Lower lobe of right lung (tissue), 2 donors: Measurements from ENCODE around the gene ITPR1. TPM values are rescaled to one million over a fixed set of nuclear protein-coding genes. Genes with fewer than 3 reads are reported as not detected.
A peak's percentile ranks its signal among the peaks of the same experiment; 100 is the strongest.

Source experiments
- ATAC-seq, 2 donors: fragments of 200-7000 bp; cut with Tn5 transposase; one replicate each; pipeline ENCODE4 v1.9.1; 2020 to 2022; ENCODE audit warnings: mild to moderate bottlenecking in 2 of 2, moderate library complexity in 2 of 2
- DNase-seq: peaks from one replicate; pipeline ENCODE4 v3.0.0-alpha.2; 2020
- H3K27ac ChIP-seq: fragments of 200-600 bp; one replicate; pipeline ENCODE4 v1.8.0; 2022
- H3K27me3 ChIP-seq: fragments of 200-600 bp; one replicate; pipeline ENCODE4 v1.8.0; 2022; ENCODE audit warnings: low read depth
- H3K36me3 ChIP-seq: fragments of 200-600 bp; one replicate; pipeline ENCODE4 v1.8.0; 2022; ENCODE audit warnings: mild to moderate bottlenecking
- H3K4me1 ChIP-seq: fragments of 200-600 bp; one replicate; pipeline ENCODE4 v1.8.0; 2022
- H3K4me3 ChIP-seq: fragments of 200-600 bp; one replicate; pipeline ENCODE4 v1.8.0; 2022; ENCODE audit warnings: mild to moderate bottlenecking
- H3K9me3 ChIP-seq: fragments of 200-600 bp; one replicate; pipeline ENCODE4 v1.8.0; 2022
- intact Hi-C: fragments of 100-400 bp; cut with DNase I; formaldehyde crosslinking; loops from one replicate; pipeline ENCODE4 v1.11.0; 2022
- total RNA-seq: library from RNA; stranded (reverse); fragmentation: NEBNext Ultra II Directional; extraction: Animal tissue kit (Norgen Biotek cat#: 25700); gene quantifications from one replicate; pipeline ENCODE4 v1.2.1, GENCODE V29; 2021
- TF ChIP-seq, protein P1 (sequence below): fragments of 200-600 bp; IDR thresholded peaks from one replicate; pipeline ENCODE4 v1.8.0; 2022; ENCODE audit warnings: antibody characterized with exemption, mild to moderate bottlenecking
- donor health status: DM: no; HTN: yes; CAD: no; lungs with severe emphysema.

The ITPR1 gene
- total RNA-seq, 1 donor from 2014 or later = 69.1 TPM

DNA sequence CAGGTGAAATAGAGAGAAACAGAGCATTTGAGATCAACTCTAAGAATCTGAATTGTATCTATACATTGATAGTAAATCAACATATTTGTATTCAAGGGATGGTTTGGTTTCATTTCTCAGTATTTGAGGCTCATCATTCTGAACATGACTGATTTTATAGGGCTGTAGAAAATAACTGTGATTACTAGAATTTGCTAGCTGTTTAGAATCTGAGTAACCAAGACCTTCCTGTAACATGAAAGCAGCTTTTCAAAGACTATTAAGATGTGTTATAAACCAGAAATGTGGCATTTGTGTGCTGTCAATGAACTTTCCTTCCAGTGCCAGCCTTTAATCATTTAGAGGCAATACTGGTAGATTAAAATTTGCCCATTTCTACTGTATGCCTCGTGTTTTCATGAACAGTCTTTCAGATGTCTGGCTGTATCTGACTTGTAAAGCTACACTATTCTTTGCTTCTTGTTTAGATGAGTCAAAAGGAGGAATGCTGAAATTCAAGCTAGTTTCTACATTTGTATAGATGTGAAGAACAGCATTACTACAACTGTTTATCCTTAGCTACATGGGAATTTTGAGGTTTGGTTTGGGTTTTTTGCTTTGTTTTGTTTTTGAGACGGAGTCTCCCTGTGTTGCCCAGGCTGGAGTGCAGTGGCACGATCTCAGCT lies 348.8 kb downstream of the ITPR1 start:
- ATAC-seq (no peak), DNase-seq (no peak)
- Histone ChIP-seq H3K27me3 (no peaks in the 10 kb centered on the region), H3K4me1 (no peaks in the 10 kb centered on the region), H3K9me3 (no peaks in the 10 kb centered on the region), H3K27ac (no peak overlapping the region), H3K36me3 (peaks cover 13% of the 10 kb centered on the region), H3K4me3 (no peak overlapping the region)
- intact Hi-C loops = no loop called here
- TF ChIP-seq, protein P1, sequence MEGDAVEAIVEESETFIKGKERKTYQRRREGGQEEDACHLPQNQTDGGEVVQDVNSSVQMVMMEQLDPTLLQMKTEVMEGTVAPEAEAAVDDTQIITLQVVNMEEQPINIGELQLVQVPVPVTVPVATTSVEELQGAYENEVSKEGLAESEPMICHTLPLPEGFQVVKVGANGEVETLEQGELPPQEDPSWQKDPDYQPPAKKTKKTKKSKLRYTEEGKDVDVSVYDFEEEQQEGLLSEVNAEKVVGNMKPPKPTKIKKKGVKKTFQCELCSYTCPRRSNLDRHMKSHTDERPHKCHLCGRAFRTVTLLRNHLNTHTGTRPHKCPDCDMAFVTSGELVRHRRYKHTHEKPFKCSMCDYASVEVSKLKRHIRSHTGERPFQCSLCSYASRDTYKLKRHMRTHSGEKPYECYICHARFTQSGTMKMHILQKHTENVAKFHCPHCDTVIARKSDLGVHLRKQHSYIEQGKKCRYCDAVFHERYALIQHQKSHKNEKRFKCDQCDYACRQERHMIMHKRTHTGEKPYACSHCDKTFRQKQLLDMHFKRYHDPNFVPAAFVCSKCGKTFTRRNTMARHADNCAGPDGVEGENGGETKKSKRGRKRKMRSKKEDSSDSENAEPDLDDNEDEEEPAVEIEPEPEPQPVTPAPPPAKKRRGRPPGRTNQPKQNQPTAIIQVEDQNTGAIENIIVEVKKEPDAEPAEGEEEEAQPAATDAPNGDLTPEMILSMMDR = no peak

DNA sequence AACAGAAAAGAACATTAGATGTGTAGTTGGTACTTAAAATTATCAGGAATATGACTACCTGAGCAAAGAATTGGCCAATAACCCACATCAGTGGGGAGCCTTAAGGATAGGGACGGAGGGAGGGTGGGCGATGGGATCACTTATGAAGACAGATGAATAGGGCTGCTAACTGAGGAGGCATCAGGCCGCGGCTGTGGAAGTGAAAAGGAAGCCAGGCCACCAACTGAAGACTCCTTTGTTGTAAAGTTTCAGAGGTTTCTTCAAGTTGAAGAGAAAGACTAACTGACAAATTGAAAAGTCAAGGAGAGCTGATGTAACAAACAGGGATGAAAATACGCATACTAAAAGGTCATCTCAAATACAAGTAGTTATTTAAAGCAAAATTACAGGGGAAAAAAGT lies 350.5 kb downstream of the ITPR1 start:
- H3K27me3 ChIP-seq = no peaks in the 10 kb centered on the region
- no peak overlapping the region for H3K27ac ChIP-seq
- no peaks in the 10 kb centered on the region for H3K36me3 ChIP-seq
- H3K4me3 ChIP-seq = no peak overlapping the region
- no peaks in the 10 kb centered on the region for H3K9me3 ChIP-seq
- TF ChIP-seq, protein P1 = no peak
- DNase-seq (no peak), ATAC-seq (no peak)
- intact Hi-C loops = no loop called here
- no peaks in the 10 kb centered on the region for H3K4me1 ChIP-seq

DNA sequence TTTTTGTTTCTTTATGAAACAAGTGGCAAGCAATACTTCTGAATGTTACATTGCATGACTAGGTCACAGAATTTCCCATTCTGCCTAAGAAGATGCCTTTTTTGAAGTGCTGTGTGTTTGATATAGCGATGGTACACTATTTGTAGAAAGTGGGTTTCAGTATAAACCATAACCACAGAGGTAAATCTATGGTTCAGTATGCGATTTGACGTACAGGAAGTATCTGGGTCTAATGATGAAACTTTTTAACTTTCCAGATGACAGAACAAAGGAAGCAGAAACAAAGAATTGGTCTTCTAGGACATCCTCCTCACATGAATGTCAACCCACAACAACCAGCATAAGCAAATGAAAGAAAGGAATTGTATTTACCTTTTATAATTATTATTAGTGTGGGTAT lies 352.7 kb downstream of the ITPR1 start:
- H3K27ac ChIP-seq = no peak overlapping the region
- no peaks in the 10 kb centered on the region for H3K9me3 ChIP-seq
- DNase-seq (no peak), ATAC-seq (peak in 1 of 2 donors; percentile 28)
- H3K4me3 ChIP-seq = no peak overlapping the region
- no peaks in the 10 kb centered on the region for H3K27me3 ChIP-seq
- H3K4me1 ChIP-seq = no peaks in the 10 kb centered on the region
- TF ChIP-seq, protein P1 = no peak
- H3K36me3 ChIP-seq = no peaks in the 10 kb centered on the region
- intact Hi-C loops = no loop called here

DNA sequence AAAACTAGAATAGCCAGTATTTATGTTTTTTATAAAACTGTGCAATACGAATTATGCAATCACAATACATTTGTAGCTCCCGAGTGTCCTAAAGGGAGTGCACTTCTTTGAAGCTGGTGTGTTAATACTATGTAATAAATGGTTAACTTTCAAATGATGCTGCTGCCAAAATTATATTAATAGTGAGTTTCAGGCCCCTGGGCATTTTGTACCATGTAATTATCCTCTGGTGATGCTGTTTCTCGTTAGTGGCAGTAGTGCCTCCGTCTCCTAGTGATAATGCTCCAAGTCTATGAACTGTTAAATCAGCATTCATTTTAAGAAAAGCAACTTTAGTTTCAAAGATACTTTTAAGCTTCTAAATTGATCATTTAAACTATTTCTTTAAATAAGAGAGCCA lies 353.4 kb downstream of the ITPR1 start:
- Histone ChIP-seq H3K9me3 (no peaks in the 10 kb centered on the region), H3K36me3 (no peaks in the 10 kb centered on the region), H3K4me3 (no peak overlapping the region), H3K27me3 (no peaks in the 10 kb centered on the region), H3K27ac (no peak overlapping the region), H3K4me1 (no peaks in the 10 kb centered on the region)
- intact Hi-C loops = no loop called here
- DNase-seq = no peak
- TF ChIP-seq, protein P1 = no peak
- no peak for ATAC-seq

DNA sequence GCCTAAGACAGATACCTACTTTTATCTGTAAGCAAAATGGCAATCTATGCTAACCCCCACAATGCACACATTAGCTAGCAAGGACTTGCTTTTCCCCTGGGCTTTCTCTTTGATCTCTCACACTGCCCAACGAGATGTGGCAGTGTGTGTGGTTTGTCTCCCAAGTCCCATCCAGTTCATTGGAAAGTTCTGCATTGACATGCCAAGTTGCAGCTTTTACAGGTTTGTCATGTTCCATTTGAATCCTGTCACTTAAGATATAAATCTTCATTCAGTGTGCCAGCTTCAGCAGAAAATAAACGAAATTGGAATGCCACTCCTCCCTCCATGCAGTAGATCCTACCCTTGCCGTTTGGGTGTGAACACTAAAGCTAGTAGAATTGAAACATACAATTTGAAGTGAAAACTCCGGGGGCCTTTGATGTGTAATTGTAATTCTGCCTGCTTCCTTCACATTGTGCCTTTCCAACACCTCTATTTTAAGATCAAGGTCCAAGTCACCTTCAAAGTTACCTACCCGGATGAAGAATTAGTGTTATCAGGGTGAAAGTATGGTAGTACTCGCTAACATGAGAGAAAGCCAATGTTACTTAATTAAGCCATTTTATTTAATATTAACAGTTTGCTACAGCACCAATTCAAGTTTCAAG lies 355.2 kb downstream of the ITPR1 start:
- Histone ChIP-seq H3K27me3 (no peaks in the 10 kb centered on the region), H3K27ac (no peak overlapping the region), H3K9me3 (no peaks in the 10 kb centered on the region), H3K4me1 (peaks cover 5% of the 10 kb centered on the region), H3K4me3 (no peak overlapping the region), H3K36me3 (no peaks in the 10 kb centered on the region)
- intact Hi-C loops = no loop called here
- TF ChIP-seq, protein P1 = no peak
- ATAC-seq (no peak), DNase-seq (no peak)
